Measurements from ENCODE around the gene OR52I1.

Gene OR52I1

GRCh38 chr11:4593739-4594138 is at the start of gene OR52I1:
Gene OR52I1, plus strand, starts transcription at chr11:4594039. Its CDS starts 0 bp downstream, at chr11:4594039.
- TF ChIP-seq ZFX (IDR thresholded peaks at IDR 0.05; ENCODE audit: borderline replicate concordance): no peak
- TF ChIP-seq, protein P1, sequence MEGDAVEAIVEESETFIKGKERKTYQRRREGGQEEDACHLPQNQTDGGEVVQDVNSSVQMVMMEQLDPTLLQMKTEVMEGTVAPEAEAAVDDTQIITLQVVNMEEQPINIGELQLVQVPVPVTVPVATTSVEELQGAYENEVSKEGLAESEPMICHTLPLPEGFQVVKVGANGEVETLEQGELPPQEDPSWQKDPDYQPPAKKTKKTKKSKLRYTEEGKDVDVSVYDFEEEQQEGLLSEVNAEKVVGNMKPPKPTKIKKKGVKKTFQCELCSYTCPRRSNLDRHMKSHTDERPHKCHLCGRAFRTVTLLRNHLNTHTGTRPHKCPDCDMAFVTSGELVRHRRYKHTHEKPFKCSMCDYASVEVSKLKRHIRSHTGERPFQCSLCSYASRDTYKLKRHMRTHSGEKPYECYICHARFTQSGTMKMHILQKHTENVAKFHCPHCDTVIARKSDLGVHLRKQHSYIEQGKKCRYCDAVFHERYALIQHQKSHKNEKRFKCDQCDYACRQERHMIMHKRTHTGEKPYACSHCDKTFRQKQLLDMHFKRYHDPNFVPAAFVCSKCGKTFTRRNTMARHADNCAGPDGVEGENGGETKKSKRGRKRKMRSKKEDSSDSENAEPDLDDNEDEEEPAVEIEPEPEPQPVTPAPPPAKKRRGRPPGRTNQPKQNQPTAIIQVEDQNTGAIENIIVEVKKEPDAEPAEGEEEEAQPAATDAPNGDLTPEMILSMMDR (IDR thresholded peaks at IDR 0.05): no peak
- H3K27ac ChIP-seq: no peak within 1 kb of the TSS

DNA sequence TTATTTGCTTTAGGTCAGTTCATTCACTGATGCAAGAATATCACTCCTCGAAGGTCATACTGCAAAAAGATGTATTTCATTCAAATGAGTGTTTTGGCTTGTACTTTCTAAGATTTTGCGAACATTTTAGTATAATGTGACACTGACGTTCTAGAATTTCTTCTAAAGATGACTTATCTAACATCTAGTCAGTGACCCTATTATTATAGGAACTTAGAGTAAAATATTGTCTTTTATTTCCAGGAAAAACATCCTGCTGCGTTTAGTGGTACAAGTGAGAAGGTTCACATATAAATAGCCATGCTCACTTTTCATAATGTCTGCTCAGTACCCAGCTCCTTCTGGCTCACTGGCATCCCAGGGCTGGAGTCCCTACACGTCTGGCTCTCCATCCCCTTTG is 48.9 kb upstream of the OR52I1 start, which contains the start of gene OR52M1:
TSS of gene OR52M1 (plus strand) at position 301 of the 400 bp plus-strand sequence. CDS start at position 301, 0 bp downstream.
- TF ChIP-seq ZFX (IDR thresholded peaks at IDR 0.05; ENCODE audit: borderline replicate concordance): no peak
- TF ChIP-seq, protein P1 (IDR thresholded peaks at IDR 0.05): no peak
- H3K27ac ChIP-seq: no peak within 1 kb of the TSS

GRCh38 chr11:4546878-4547277 is 47.0 kb upstream of the OR52I1 start:
- peak overlapping the region; percentile 20 for H3K27ac ChIP-seq
- TF ChIP-seq, protein P1 (IDR thresholded peaks at IDR 0.05): no peak
- TF ChIP-seq ZFX (IDR thresholded peaks at IDR 0.05; ENCODE audit: borderline replicate concordance): no peak

- TF ChIP-seq ZFX (IDR thresholded peaks at IDR 0.05; ENCODE audit: borderline replicate concordance): no peak
- TF ChIP-seq, protein P1 (IDR thresholded peaks at IDR 0.05): no peak
- peak overlapping the region; percentile 20 for H3K27ac ChIP-seq
Observed at GRCh38 chr11:4547416-4547815, 46.4 kb upstream of the OR52I1 start.

GRCh38 chr11:4551346-4551979 is 42.4 kb upstream of the OR52I1 start:
- TF ChIP-seq, protein P1 (IDR thresholded peaks at IDR 0.05): peak; percentile 49
- no peak for TF ChIP-seq ZFX (IDR thresholded peaks at IDR 0.05; ENCODE audit: borderline replicate concordance)
- H3K27ac ChIP-seq: no peak overlapping the region

DNA sequence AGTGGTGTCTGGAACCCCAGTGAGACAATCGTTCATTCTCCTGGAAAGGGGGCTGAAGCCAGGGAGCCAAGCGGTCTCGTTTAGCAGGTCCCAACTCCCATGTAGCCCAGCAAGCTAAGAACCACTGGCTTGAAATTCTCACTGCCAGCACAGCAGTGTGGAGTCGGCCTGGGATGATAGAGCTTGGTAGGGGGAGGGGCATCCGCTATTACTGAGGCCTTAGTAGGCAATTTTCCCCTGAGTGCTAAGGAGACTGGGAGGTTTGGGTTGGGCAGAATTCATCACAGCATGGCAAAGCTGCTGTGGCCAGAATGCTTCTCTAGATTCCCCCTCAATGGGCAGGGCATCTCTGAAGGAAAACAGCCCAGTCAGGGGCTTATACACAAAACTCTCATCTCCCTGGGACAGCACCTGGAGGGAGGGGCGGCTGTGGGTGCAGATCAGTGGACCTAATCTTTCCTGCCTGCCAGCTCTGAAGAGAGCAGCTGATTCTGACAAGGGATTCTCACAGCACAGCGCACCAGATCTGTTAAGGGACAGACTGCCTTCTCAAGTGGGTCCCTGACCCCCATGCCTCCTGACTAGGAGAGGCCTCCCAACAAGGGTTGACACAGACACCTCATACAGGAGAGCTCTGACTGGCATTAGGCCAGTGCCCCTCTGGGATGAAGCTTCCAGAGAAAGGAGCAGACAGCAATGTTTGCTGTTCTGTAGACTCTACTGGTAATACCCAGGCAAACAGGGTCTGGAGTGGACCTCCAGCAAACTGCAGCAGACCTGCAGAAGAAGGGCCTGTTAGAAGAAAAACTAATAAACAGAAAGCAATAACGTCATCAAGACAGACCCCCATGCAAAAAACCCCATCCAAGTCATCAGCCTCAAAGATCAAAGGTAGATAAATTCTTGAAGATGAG is 34.1 kb upstream of the OR52I1 start:
- no peak overlapping the region for H3K27ac ChIP-seq
- TF ChIP-seq, protein P1 (IDR thresholded peaks at IDR 0.05): no peak
- TF ChIP-seq ZFX (IDR thresholded peaks at IDR 0.05; ENCODE audit: borderline replicate concordance): no peak
